ENCODE measurements around the gene MYO9A. TPM values are rescaled to one million over a fixed set of nuclear protein-coding genes. Genes with fewer than 3 reads are reported as not detected.

MYO9A gene
- total RNA-seq, 1 donor from 2014 or later: 44.9 TPM

DNA sequence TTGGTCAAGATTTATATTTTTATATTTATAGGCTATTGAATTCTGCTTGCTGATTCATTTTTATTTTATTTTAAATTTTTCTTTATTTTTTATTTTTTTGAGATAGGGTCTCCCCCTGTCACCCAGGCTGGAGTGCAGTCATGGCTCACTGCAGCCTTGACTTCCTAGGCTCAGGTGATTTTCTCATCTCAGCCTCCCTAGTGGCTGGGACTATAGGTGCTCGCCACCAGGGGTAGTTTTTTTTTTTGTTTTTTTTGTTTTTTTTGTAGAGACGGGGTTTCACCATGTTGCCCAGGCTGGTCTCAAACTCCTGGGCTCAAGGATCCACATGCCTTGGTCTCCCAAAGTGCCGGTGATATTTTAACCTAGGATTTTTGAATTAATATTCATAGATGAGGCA, 276.4 kb downstream of the MYO9A start:
- DNase-seq: no peak

DNA sequence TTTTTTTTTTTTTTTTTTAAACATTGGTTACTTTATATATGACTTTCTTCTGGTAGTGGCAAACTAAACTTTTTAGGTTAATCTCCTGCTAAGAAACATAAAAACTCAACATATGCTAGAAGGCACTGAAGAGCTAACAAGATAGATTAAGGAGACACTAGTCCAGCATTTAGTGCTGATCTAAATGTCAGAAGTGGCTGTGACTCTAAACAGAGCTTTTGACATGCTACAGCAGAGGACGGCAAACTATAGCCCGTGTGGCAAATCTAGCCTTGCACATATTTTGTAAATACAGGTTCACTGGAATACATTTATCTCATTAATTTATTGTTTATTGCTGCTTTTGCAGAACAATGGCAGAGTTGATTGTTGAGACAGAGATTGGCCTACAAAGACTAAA, 287.0 kb downstream of the MYO9A start:
- no peak for DNase-seq

DNA sequence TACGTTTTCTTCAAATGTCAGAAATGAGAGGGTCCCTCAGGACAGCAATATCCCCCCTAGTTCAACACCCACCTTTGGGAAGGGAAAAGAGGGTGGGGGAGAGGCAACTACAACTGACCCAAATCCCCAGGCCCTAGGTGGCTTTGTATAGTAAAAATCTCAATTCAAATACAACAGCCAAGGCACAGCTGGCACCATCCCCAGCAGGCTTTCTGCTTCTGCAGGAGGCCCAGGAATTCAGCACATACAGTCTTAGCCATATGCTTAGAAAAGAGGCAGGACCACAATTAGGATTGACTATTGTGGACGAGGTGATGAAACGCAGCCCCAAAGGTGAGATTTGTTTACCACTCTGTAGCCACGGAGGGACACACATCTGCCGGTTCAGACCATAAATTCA, 291.8 kb downstream of the MYO9A start:
- DNase-seq: no peak

DNA sequence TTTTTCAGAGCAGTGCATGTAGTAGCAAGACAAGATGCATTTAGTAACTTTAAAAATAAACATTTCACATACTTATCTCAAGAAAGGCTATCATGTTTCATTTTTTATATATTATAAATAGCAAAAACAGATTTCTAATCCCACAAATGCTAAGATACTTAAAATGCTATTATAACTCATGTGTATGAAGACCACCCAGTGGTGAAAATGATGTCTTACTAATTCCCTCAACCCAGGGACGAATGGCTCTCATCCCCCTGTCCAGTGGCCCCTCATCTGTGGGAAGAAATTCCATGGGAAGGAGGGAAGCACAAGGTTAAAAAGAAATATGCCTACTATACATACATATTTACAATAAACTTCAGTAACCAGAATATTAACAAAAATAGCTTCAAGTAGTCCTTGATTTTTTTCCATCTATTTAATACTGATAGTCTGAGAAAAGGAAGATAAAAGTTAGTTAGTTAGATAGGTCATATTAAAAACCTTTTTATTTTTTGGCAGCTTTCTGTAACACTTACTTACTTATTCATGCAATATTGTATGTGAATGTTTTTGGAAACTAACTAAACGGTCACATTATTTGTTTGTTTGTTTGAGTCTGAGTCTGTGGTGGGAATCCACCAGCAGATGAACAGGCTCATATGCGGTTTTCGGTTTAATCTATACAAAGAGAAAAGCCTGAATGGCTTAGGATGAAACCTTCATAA, 292.8 kb downstream of the MYO9A start:
- no peak for DNase-seq

DNA sequence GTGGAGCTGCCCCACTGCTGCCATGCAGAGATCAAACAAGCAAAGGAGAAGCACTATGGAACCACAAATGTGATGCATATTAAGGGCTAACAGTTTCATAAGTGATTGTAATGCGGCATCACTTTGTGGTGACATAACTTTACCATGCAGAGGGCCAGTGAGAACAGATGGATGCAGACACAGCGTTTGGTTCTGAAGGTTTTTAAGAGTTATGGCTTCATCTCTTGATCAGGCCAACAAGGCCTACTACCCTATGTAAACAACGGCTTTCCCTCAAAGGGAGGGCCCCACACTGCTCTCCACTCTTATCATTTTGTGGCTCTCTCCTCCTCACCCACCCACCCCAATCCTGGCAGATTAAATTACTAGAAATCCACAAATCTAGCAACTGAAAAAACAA, 294.1 kb downstream of the MYO9A start:
- DNase-seq: no peak

DNA sequence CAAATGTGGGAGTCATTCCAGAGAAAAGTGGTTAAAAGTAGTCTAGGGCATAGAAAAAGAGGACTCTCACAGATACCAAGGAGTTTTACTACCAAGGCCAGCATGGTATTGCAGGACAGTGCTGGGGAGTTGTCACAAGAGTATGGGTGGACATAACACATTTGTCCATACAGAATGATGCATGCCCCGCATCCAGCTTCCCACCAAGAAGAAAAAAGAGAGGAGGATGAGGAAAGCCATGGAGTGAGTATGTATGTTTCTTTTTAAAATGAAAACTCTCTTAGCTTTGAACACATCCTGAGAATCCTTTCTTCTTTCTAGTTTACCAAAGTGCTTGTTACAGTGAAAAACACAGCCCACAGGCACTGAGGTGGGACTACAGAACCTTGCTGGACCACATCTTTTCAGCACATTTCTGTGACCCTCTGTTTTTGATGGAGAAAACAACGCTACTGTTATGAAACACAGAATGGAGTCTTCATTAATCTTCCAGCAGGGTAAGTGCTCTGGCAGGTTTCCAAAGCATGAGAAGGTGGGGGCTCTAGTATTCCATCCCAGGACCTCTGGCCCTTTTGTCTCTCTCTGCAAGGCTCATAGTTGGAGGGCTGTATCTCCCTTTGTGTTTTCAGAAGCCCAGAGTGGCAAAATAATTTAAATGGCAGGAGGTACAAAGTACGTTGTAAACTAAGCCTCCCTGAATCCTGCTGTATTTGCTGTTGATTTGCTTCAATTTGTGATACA, 294.9 kb downstream of the MYO9A start:
- no peak for DNase-seq

DNA sequence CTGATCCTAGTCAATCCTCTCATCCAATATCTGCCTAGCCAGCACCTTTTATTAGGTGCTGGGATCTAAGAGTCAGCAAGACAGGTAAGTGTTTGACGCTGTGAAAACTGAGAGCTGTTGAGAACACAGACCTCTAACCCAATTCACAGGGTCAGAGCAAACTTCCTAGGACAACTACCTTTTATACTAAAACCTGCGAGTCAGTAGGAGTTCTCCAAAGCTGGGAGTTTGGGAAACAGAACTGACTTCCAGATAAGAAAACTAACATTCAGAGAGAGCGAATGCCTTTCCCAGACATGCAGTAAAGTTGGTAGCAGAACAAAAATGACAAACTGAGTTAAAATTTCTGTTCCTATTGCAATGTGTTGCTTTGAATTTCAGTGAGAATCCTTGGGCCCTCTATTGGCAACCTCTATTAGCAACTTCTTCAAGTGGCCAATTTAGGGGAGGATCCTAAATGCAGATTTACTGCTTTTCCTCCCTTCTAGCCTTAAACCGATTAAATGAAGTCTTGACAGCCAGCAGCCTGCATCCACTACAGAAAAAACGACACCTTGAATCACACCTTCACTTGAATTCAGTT, 296.3 kb downstream of the MYO9A start:
- DNase-seq: no peak

DNA sequence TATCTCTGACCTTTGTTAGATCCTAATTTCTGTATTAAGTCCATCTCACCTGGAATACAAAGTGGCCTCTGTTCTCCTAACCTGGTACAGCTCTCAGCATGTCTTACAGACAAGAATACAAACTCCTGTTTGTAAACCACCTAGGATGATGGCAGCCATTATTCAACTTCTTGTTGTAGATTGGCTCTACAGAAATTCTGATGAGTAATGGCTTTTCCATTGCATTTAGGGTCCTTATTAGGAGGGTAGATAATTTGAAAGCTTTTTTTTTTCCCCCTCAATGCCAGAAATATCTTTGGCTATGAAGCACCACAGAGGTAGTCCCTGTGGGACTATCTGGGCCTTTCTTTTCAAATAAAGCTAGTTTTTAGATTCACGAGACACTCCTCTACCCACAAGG, 297.8 kb downstream of the MYO9A start:
- DNase-seq: no peak

DNA sequence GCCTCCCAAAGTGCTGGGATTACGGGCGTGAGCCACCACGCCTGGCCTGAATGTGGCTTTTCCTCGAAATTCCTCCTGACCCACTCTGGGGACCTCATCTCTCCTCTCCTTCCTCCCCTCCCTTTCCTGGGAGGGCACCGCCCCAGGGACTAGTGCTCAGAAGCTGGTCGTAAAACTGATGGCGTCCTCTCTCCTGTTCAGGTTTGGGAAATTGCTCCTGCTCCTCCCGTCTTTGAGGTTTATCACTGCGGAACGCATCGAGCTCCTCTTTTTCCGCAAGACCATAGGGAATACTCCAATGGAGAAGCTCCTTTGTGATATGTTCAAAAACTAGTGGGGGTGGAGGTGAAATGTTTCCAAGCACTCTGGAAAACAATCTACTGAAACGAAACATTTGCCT, 300.6 kb downstream of the MYO9A start:
- no peak for DNase-seq

DNA sequence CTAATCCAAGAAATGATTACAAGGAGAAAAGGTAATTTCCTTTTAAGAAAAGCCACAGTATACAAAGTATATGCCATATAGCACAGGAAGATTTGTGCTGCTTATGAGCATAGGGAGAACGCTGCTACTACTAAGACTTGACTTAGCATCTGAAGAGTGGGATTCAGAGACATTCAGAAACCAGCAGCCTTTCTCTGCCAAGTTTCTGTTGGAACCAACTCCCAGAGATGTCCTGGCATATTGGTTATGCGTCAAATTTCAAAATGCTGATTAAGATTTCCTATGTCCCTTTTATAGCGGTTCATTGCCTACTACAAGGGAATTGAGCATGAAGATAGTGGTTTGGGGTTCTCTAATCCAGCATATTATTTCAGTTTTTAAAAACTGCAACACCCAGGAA, 302.6 kb downstream of the MYO9A start:
- no peak for DNase-seq

DNA sequence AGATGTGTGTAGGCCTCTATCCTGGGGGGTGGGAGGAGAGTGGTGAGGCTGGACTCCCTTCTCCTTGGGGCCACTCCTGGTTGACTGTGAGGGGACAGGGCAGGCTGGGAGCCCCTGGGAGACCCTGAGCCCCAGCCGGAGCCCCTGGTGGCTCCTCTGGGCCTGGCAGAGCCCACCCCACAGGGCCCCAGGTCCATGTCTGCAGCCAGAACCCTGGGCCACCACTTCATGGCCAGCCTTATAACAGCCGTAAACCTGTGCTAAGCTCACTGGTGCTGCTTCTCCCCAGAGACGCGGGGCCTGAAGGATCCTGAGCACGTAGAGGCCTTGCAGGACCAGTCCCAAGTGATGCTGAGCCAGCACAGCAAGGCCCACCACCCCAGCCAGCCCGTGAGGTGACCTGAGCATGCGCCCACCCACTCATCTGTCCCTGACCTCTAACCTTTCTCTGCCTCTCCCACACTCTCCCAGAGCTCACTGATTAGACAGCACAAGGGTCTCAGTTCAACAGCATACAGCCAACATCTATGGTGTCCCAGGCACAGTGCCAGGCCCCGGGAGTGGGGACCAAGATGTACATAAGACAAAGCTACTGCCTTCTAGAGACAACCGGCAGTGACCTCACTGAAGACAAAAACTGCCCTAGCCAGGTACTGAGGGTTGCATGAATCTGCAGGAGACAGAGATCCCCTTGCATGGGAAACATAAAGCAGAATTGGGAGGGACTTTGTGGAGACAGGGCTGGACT, 304.1 kb downstream of the MYO9A start:
- DNase-seq: no peak

DNA sequence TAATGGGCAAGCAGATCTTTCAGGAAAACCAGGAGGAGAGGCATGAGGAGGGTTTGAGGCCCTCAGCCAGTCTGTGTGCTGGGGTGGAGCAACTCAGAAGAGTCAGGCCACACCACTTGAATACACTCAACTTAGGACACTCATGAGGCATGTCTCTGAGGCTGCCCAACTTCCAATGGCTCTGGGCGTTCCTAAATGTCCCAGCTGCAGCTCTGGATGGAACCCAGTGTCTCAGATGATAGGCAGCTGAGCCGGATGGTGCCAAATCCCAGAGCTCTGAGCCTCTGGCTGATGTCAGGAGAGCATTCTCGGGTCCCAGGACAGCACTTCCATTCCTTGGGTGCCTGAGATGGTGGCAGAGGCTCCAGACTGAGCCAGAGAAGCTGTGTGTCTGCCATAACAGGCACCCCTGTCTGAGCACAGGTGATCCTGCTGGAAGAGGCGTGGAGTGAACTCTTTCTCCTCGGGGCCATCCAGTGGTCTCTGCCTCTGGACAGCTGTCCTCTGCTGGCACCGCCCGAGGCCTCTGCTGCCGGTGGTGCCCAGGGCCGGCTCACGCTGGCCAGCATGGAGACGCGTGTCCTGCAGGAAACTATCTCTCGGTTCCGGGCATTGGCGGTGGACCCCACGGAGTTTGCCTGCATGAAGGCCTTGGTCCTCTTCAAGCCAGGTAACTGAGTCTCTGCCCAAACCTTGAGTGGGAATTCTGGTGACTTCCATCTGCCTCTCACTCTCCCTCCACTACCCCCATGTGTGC, 304.8 kb downstream of the MYO9A start:
- DNase-seq: no peak

DNA sequence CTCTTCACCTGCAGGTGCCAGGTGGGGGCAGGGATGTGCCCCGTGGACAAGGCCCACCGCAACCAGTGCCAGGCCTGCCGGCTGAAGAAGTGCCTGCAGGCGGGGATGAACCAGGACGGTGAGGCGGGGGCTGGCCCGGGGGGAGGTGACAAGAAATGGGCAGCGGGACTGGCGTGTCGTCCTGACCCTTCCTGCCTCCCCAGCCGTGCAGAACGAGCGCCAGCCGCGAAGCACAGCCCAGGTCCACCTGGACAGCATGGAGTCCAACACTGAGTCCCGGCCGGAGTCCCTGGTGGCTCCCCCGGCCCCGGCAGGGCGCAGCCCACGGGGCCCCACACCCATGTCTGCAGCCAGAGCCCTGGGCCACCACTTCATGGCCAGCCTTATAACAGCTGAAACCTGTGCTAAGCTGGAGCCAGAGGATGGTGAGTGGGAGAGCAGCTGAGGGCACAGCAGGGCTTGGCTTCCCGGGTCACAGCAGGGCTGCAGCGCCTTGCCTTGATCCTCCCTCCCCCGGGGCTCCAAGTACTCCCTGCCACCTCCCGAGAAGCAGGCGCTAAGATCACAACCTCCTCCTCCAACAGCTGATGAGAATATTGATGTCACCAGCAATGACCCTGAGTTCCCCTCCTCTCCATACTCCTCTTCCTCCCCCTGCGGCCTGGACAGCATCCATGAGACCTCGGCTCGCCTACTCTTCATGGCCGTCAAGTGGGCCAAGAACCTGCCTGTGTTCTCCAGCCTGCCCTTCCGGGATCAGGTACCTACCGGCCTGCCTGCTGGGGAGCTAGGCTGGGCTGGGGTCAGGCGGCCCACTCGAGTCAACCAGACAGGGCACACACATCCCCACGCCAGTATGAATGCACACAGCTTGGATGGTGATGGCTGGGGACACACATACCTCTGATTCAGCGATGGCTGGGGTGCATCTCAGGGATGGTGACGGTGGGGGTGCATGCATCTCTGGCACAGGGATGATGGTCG, 305.9 kb downstream of the MYO9A start:
- no peak for DNase-seq

DNA sequence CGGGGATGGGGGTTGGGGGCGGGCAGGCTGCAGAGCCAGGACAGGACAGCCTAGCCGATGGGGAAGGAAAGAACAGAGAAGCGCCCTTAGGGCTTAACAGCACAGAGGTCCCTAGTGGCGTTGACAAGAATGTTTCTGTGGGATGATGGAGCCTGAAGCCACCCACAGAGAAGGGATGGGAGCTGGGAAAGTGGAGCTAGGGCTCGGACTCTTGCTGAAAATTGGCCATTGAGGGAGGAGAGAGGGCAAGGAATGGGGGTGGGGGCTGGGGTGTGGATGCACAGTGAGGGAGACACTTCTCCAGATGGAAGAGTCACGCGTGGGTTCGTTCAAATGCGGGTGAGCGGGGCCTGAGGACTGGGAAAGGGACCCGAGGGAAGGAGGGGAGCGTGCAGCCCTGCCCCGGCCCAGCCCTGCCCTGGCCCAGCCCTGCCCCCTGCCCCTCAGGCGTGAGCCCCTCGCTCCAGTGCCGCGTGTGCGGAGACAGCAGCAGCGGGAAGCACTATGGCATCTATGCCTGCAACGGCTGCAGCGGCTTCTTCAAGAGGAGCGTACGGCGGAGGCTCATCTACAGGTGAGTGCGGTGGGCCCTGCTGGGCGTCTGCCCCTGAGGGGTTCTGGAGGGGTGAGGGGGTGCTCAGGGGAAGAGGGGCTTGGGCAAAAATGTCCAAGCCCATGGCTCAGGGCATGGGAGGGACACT, 306.8 kb downstream of the MYO9A start:
- no peak for DNase-seq

DNA sequence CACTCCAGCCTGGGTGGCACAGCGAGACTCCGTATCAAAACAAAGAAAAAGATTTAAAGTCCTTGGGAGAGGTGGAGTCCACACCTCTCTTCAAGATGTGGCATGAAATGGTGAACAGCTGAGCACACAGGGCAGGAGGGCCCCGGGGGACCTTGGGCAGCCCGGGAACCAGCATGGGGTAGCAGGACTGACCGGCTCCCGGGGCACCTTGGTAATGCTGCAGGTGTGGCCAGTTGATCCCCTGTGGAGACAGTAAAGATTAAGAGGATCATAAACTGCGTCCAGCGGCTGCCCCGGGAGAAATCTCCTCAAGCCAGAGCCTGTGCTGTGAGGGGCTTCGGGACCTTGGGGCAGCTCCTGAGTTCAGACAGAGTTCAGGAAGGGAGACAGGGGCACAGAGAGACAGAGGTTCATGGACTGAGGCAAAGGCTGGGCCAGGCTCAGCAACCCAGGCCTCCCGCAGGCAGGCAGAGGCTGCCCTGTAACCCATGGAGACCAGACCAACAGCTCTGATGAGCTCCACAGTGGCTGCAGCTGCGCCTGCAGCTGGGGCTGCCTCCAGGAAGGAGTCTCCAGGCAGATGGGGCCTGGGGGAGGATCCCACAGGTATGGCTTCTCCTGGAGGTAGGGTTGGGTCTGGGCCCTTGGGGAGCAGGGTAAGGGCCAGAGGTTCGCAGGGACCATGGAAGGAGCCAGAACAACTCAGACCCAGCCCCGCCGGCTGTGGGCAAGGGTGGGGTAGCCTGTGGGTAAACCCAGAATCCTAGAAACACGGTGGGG, 307.5 kb downstream of the MYO9A start, which contains the start of gene NR2E3:
TSS of gene NR2E3 (plus strand) at position 299 of the 780 bp plus-strand sequence. CDS start at position 489, 190 bp downstream.
- no peak for DNase-seq

DNA sequence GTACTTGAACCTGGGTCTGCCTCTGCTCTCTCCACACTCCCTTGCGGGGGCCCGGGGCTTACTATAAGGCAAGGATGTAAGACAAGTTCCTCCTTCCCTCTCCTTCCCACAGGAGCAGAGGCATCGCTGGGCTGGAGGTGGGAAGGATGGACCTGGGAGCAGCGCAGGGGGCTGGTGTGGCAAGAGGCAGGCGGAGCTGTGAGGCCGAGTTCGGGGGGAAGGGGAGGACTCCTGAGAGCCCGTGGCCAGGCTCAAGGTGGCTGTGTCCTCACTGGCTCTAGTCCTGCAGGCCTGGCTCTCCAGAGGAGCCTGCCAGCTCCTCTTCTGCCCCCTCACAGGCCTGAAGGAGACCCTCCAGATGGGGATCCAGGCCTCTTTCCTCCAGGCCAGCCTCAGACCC, 308.6 kb downstream of the MYO9A start:
- DNase-seq: no peak

DNA sequence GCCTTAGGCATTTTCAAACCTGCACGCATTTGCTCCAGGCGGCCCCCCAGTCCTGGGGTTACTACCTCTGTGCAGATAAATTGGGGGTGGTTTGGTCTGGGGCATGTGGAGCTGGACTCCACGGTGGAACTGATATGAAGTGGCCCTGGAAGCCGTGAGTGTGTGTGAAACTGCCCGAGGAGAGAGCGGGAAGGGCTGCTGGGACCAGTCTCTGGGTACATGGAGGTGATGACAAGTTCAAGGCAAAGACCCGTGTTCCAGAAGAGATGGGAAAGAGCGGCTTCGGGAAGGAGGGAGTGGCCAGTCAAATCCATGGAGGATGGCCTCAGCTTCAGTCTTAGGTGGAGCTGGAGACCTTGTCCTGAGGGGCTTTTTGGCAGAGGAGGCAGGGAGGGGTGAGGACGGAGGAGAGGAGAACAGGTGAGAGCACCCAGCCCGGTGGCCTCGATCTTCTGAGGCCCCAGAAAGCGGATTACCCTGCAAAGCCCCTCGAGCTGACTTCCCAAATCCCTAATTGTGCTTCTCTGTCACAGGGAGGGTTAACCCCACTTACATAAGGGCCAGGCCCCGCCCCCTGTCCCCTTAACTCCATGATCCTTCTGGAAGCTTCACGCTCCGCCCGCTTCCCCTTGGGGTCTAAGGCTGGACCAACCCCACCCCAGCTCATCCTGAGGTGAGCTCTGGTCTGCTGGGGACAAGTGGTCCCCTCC, 309.5 kb downstream of the MYO9A start:
- no peak for DNase-seq

DNA sequence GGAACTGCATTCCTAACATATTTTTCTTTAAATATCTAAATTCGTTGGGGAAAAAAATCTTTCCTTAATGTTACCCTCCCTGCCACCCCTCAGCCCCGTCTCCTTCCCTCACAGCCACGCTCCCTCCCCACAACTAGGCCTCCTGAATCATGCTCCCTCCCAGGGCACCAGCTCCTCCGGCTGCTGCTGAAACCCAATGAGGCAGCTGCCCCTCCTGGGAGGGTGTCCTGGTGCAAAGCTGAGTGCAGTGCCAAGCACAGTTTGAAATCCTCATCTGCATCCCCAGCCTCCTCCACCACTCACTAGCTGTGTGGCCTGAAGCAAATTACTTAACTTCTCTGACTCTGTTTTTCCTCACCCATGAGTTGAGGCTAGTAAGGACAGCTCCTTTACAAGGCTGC, 310.3 kb downstream of the MYO9A start:
- no peak for DNase-seq

DNA sequence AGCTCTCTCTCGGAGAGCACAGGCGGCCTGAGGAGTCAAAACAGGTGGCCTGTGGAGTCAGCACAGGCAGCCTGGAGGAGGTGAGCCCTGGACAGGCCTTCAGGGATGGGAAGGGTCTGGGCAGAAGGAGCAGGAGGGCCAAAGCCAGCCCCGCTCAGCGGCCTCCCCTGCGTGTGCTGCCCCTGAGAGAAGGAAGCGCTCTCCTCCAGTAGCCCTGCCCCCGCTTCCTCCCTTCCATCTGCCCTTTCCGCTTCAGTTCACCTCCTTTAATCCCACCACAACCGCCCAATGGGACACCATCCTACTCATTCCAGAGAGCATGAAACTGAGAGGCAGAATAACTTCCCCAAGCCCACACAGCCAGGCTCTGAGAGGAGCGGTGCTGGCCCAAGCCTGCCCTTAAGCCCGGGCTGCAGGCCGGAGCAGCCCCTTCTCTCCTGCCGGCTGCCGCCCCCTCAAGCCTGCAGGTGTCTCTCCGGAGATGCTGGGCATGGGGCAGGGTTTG, 310.8 kb downstream of the MYO9A start:
- DNase-seq: no peak
